Stimulated activated CD4-positive, alpha-beta T cell treated with anti-CD3 and anti-CD28 coated beads, TNF-alpha, amount 100 ng/mL, for 4 hours (primary cell): ENCODE results near the gene TMEM139.
A peak's percentile ranks its signal among the peaks of the same experiment; 100 is the strongest.
"Not testable (repeated sequence)": the region's sequence is repeated elsewhere in the genome, so short reads cannot be mapped to it uniquely, and the experiment has no call there.

ENCODE experiments used
- DNase-seq, 3 experiments: peaks; one replicate each; pipeline ENCODE4 v3.0.0-alpha.2; 2020; ENCODE audit warnings: low read depth in 3 of 3

The TMEM139 gene

GRCh38 chr7:143258831-143259230, 25.9 kb upstream of the TMEM139 start:
- no peak for DNase-seq

GRCh38 chr7:143259765-143260164, 25.0 kb upstream of the TMEM139 start:
- DNase-seq, result no peak

- no peak for DNase-seq
Observed at GRCh38 chr7:143261901-143262300, 22.9 kb upstream of the TMEM139 start.

GRCh38 chr7:143263266-143264195, 21.2 kb upstream of the TMEM139 start, which contains the start of gene GSTK1:
Gene GSTK1 (plus strand): TSS chr7:143263441. CDS start chr7:143263514, 73 bp downstream.
- peak; percentile 69 to 71 (median 70) for DNase-seq

- DNase-seq, result not testable (repeated sequence)
Observed at GRCh38 chr7:143264196-143264568, 20.6 kb upstream of the TMEM139 start.

- DNase-seq, result no peak
Observed at GRCh38 chr7:143265017-143265693, 19.6 kb upstream of the TMEM139 start.

GRCh38 chr7:143269251-143269650, 15.5 kb upstream of the TMEM139 start:
- no peak for DNase-seq

- DNase-seq, result no peak
Observed at GRCh38 chr7:143271240-143271639, 13.5 kb upstream of the TMEM139 start.

- DNase-seq, result no peak
Observed at GRCh38 chr7:143272871-143273270, 11.9 kb upstream of the TMEM139 start.

GRCh38 chr7:143279186-143280098, 5.3 kb upstream of the TMEM139 start:
- DNase-seq, result no peak

GRCh38 chr7:143280160-143280559, 4.6 kb upstream of the TMEM139 start:
- DNase-seq, result no peak

GRCh38 chr7:143280566-143280965, 4.2 kb upstream of the TMEM139 start:
- DNase-seq, result no peak

- DNase-seq, result no peak
Observed at GRCh38 chr7:143281529-143281928, 3.2 kb upstream of the TMEM139 start.

- DNase-seq, result no peak
Observed at GRCh38 chr7:143282124-143282523, 2.6 kb upstream of the TMEM139 start.

GRCh38 chr7:143283381-143283780, 1.4 kb upstream of the TMEM139 start:
- no peak for DNase-seq

- DNase-seq, result no peak
Observed at GRCh38 chr7:143285470-143285778, 666 bp downstream of the TMEM139 start.

- DNase-seq, result no peak
Observed at GRCh38 chr7:143285806-143286521, 1.2 kb downstream of the TMEM139 start.

- no peak for DNase-seq
Observed at GRCh38 chr7:143286522-143286890, 1.7 kb downstream of the TMEM139 start.

- no peak for DNase-seq
Observed at GRCh38 chr7:143287339-143287934, 2.7 kb downstream of the TMEM139 start.

GRCh38 chr7:143287935-143288826, 3.4 kb downstream of the TMEM139 start, which contains the start of gene CASP2:
Gene CASP2 (plus strand): TSS chr7:143288351. CDS start chr7:143288456, 105 bp downstream.
- peak; percentile 97 to 99 (median 97) for DNase-seq
